GM18909 (cell line): ENCODE data around the gene ADAMTS5.

ENCODE experiments used
- ATAC-seq: cut with Tn5 transposase; IDR thresholded peaks from one replicate; pipeline ENCODE4 v1.9.1; 2021; ENCODE audit warnings: mild to moderate bottlenecking; ENCODE audit not compliant: unreplicated experiment, poor library complexity

The ADAMTS5 gene

GRCh38 chr21:26909972-26910371 is 56.9 kb downstream of the ADAMTS5 start:
- no peak for ATAC-seq

- ATAC-seq: no peak
These were observed 65.9 kb downstream of the ADAMTS5 start for GRCh38 chr21:26900980-26901379.

DNA sequence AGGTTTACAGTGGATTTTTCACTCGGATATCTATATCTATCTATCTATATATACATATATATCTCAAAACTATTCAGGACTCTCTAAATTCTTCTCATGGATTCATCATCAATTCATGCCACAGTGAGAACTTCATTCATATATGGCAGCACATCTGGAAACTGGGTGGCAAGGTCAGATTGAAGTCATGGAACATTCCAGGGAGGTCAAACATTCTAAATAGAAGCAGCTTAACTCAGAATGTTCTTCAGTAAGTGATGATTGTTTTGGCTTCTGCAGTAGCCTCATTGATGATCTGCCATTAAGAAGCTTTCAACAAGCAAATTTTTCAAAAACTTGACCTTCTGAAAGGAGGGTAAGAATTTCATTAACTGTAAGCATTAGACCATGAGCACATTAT is 74.7 kb downstream of the ADAMTS5 start:
- ATAC-seq: no peak

DNA sequence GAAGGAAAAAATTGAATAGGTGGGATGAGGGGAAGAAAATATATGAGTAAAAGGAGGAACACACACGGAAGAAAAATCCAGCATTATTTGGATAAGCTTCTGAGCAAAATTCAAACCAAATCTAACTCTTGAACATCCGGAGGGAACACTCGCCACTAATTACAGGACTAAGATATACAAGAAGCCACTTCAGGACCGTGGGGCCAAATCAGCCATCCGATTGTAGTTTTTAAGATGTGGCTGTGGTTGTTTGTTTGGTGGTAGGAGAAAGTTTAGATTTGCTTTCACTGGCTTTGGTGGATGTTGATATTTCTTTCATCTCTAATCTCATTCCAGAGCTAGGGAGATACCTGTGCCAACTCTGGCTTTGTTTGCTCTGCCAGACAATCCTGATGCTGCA is 78.0 kb downstream of the ADAMTS5 start:
- ATAC-seq: no peak

GRCh38 chr21:26888256-26888655 is 78.6 kb downstream of the ADAMTS5 start:
- no peak for ATAC-seq

- no peak for ATAC-seq
These were observed 79.6 kb downstream of the ADAMTS5 start for GRCh38 chr21:26887251-26887650.

DNA sequence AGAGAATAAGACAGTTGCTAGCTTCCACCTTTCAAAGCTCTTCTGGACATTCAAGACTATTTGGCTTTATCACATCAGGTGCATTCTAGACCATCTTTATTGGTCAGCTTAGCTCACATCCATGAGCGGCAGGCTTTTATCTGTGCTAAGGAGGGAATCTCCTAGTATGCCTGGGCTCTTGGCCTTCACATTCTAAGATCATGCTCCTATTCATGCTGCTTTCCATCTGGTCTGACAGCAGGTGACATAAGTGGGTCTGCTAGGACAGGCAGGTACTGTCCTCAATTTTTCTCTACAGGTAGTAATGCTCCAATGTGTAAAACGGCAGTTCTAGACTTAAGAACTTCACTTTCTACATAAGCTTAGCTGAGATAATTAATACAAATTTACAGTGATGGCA is 82.5 kb downstream of the ADAMTS5 start:
- ATAC-seq: no peak

DNA sequence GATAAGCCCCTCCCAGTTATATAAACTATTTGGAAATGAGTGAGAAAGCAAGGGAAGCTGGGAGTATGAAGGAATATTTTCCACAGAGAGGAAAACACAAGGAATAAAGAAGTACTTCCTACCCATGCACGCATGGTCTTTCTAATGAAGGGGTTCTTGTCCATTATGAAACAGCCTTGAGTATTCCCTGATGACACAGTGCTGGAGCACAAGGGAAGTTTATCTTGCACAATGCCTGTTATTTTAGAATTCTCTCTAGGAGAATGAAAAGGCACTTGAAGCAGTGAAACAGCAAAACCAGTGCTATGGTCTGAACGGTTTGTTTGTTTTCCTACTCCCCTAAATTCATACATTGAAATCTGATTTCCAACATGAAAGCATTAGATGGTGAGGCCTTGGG is 83.1 kb downstream of the ADAMTS5 start:
- no peak for ATAC-seq

GRCh38 chr21:26881504-26882228 is 85.2 kb downstream of the ADAMTS5 start:
- ATAC-seq: no peak

DNA sequence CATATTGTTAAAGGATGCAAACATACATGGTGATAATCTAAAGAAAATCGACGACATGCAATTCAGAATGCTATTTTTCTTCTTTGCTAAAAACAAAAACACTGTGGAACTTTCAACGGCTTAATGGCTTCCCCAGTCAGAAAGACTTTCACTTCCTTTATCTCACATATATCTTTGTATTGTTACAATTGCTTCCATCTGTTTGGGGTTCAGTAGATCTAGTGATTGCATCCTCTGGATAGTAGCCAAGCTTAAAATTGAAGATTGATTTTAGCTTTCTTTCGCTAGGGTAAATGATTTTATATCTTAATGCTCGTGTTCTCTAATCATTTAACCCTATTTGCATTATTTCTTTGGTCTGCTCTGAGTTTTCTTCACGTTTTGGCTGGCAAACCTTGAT is 89.9 kb downstream of the ADAMTS5 start:
- ATAC-seq: no peak

GRCh38 chr21:26874347-26874746 is 92.5 kb downstream of the ADAMTS5 start:
- no peak for ATAC-seq
